MM.1S (cell line): Measurements from ENCODE around the gene FAM83G.
"Not testable (repeated sequence)": the region's sequence is repeated elsewhere in the genome, so short reads cannot be mapped to it uniquely, and the experiment has no call there.

Experiments used
- EZH2phosphoT487 ChIP-seq: fragments of 300-600 bp; sonication (generic); IDR thresholded peaks from 2 replicates; pipeline ENCODE4 v1.6.1; 2018; ENCODE audit warnings: antibody characterized with exemption, low read length
- TF ChIP-seq, protein P1 (sequence below): fragments of 300-600 bp; sonication (generic); IDR thresholded peaks from 2 replicates; pipeline ENCODE4 v1.5.1; 2016; ENCODE audit warnings: antibody characterized with exemption, low read length, mixed read lengths

DNA sequence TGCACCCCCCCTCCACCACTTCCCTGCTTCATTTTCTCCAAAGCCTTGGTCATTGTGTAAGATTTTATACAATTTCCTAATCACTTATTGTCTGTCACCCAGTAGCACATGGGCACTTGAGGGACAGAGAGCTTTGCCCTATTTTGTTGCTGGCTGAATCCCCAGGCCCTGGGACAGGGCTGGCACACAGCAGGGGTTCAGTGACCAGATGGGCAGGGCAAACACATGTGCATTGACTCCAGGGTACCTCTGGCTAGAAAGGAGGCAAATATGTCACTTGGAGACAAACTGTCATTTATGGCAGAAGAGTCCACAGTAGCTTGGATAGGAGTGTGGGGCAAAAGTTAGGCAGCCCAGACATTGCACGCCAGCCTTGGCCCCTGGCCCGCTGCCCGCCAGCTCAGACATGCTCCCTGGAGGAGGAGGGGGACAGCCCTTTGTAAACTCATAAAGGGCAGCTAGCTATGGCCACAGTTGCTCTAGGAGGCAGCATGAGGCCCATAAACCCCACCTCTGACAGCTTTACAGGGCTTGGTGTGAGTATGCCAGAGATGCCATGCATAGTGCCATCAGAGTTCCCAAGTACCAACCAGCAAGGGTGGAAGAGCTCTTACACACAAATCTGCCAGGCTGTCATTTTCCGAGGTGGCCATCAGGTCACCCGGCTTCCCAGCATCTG, 26.3 kb upstream of the FAM83G start:
- TF ChIP-seq EZH2phosphoT487, result not testable (repeated sequence)
- TF ChIP-seq, protein P1, sequence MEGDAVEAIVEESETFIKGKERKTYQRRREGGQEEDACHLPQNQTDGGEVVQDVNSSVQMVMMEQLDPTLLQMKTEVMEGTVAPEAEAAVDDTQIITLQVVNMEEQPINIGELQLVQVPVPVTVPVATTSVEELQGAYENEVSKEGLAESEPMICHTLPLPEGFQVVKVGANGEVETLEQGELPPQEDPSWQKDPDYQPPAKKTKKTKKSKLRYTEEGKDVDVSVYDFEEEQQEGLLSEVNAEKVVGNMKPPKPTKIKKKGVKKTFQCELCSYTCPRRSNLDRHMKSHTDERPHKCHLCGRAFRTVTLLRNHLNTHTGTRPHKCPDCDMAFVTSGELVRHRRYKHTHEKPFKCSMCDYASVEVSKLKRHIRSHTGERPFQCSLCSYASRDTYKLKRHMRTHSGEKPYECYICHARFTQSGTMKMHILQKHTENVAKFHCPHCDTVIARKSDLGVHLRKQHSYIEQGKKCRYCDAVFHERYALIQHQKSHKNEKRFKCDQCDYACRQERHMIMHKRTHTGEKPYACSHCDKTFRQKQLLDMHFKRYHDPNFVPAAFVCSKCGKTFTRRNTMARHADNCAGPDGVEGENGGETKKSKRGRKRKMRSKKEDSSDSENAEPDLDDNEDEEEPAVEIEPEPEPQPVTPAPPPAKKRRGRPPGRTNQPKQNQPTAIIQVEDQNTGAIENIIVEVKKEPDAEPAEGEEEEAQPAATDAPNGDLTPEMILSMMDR, result not testable (repeated sequence)
